HepG2 (cell line): ENCODE data around the gene MBD3. TPM values are rescaled to one million over a fixed set of nuclear protein-coding genes. Genes with fewer than 3 reads are reported as not detected.

Experiments
- ATM ChIP-seq: fragments of 450-650 bp; IDR thresholded peaks from 2 replicates; pipeline ENCODE4 v1.7.1; 2017; ENCODE audit warnings: mild to moderate bottlenecking, borderline replicate concordance
- ATRX ChIP-seq: sonication (generic); formaldehyde crosslinking; IDR thresholded peaks from 2 replicates; pipeline ENCODE4 v1.4.0; 2020; ENCODE audit warnings: missing genetic modification reagents, borderline replicate concordance
- CCAR2 ChIP-seq: fragments of 200-400 bp; formaldehyde crosslinking; optimal IDR thresholded peaks from 2 replicates; pipeline ENCODE3; 2018; ENCODE audit warnings: low read depth, mild to moderate bottlenecking, low read length, moderate library complexity
- ELF4 ChIP-seq: sonication (generic); formaldehyde crosslinking; IDR thresholded peaks from 2 replicates; pipeline ENCODE4 v1.5.0; 2020; ENCODE audit warnings: missing genetic modification reagents, mild to moderate bottlenecking, moderate library complexity, borderline replicate concordance
- FOXK1 ChIP-seq: sonication (generic); formaldehyde crosslinking; IDR thresholded peaks from 2 replicates; pipeline ENCODE4 v1.4.0; 2020; ENCODE audit warnings: low read depth, missing genetic modification reagents, borderline replicate concordance
- GATAD1 ChIP-seq: IDR thresholded peaks from 2 replicates; pipeline ENCODE4 v1.6.1; 2016; ENCODE audit warnings: missing genetic modification reagents, missing compliant biosample characterization
- JDP2 ChIP-seq: sonication (generic); formaldehyde crosslinking; IDR thresholded peaks from 2 replicates; pipeline ENCODE4 v1.8.1; 2022; ENCODE audit warnings: missing genetic modification reagents, borderline replicate concordance
- MED1 ChIP-seq: sonication (generic); formaldehyde crosslinking; IDR thresholded peaks from 2 replicates; pipeline ENCODE4 v1.4.0; 2020; ENCODE audit warnings: missing genetic modification reagents
- MXD4 ChIP-seq: IDR thresholded peaks from 2 replicates; pipeline ENCODE4 v1.6.1; 2016; ENCODE audit warnings: mild to moderate bottlenecking, missing biosample characterization, missing genetic modification reagents
- NFATC3 ChIP-seq: sonication (generic); formaldehyde crosslinking; IDR thresholded peaks from 2 replicates; pipeline ENCODE4 v1.5.1; 2020; ENCODE audit warnings: mild to moderate bottlenecking, missing genetic modification reagents
- NFKB2 ChIP-seq: sonication (generic); formaldehyde crosslinking; IDR thresholded peaks from 2 replicates; pipeline ENCODE4 v1.4.0; 2020; ENCODE audit warnings: missing genetic modification reagents, borderline replicate concordance
- PHF20 ChIP-seq: sonication (generic); formaldehyde crosslinking; IDR thresholded peaks from 2 replicates; pipeline ENCODE4 v1.5.0; 2020; ENCODE audit warnings: mild to moderate bottlenecking, missing genetic modification reagents
- POLR2G ChIP-seq: fragments of 200-400 bp; formaldehyde crosslinking; IDR thresholded peaks from 2 replicates; pipeline ENCODE4 v1.6.1; 2018; ENCODE audit warnings: mild to moderate bottlenecking, low read depth, low read length, moderate library complexity
- RARA ChIP-seq: IDR thresholded peaks from 2 replicates; pipeline ENCODE4 v1.6.1; 2016; ENCODE audit warnings: missing genetic modification reagents, missing compliant biosample characterization
- SKIL ChIP-seq: sonication (generic); formaldehyde crosslinking; IDR thresholded peaks from 2 replicates; pipeline ENCODE4 v1.8.0; 2022; ENCODE audit warnings: missing genetic modification reagents, mild to moderate bottlenecking, moderate library complexity, borderline replicate concordance
- SMC3 ChIP-seq: IDR thresholded peaks from 2 replicates; pipeline ENCODE4 v1.6.1; 2011; ENCODE audit warnings: low read length, improper control_type of control experiment
- STAT6 ChIP-seq: sonication (generic); formaldehyde crosslinking; IDR thresholded peaks from 2 replicates; pipeline ENCODE4 v1.4.0; 2020; ENCODE audit warnings: missing genetic modification reagents, mild to moderate bottlenecking, borderline replicate concordance
- TEF ChIP-seq: sonication (generic); formaldehyde crosslinking; IDR thresholded peaks from 2 replicates; pipeline ENCODE4 v1.5.0; 2020; ENCODE audit warnings: missing genetic modification reagents
- TP53 ChIP-seq: sonication (generic); formaldehyde crosslinking; conservative IDR thresholded peaks from 2 replicates; pipeline ENCODE4 v1.4.0; 2020; ENCODE audit warnings: missing genetic modification reagents
- ZBTB7A ChIP-seq: sonication (generic); formaldehyde crosslinking; IDR thresholded peaks from 2 replicates; pipeline ENCODE4 v1.8.0; 2022; ENCODE audit warnings: mild to moderate bottlenecking, missing genetic modification reagents
- ZFAT ChIP-seq: sonication (generic); formaldehyde crosslinking; conservative IDR thresholded peaks from 2 replicates; pipeline ENCODE4 v1.8.1; 2023; ENCODE audit warnings: missing genetic modification reagents, inconsistent platforms
- ZFP1 ChIP-seq: IDR thresholded peaks from 2 replicates; pipeline ENCODE4 v1.6.1; 2016
- ZIK1 ChIP-seq: sonication (generic); formaldehyde crosslinking; IDR thresholded peaks from 2 replicates; pipeline ENCODE4 v1.5.0; 2020; ENCODE audit warnings: mild to moderate bottlenecking, low read depth, missing genetic modification reagents, borderline replicate concordance
- ZNF101 ChIP-seq: sonication (generic); formaldehyde crosslinking; IDR thresholded peaks from 2 replicates; pipeline ENCODE4 v1.4.0; 2020; ENCODE audit warnings: mild to moderate bottlenecking, low read depth, missing genetic modification reagents, borderline replicate concordance
- ZNF124 ChIP-seq: sonication (generic); formaldehyde crosslinking; IDR thresholded peaks from 2 replicates; pipeline ENCODE4 v1.4.0; 2020; ENCODE audit warnings: missing genetic modification reagents
- ZNF460 ChIP-seq: sonication (generic); formaldehyde crosslinking; IDR thresholded peaks from 2 replicates; pipeline ENCODE4 v1.5.1; 2020; ENCODE audit warnings: missing genetic modification reagents, mild to moderate bottlenecking, borderline replicate concordance
- ZNF580 ChIP-seq: IDR thresholded peaks from 2 replicates; pipeline ENCODE4 v1.6.1; 2016; ENCODE audit warnings: low read depth, borderline replicate concordance
- ZNF768 ChIP-seq: sonication (generic); formaldehyde crosslinking; IDR thresholded peaks from 2 replicates; pipeline ENCODE4 v1.4.0; 2020; ENCODE audit warnings: missing genetic modification reagents
- polyA plus RNA-seq, 8 experiments: library from polyadenylated mRNA; depleted of rRNA in 3 of 8; stranded (reverse) in 7 of 8; unstranded in 1 of 8; fragments of >200 nt; fragmentation: Illumina TruSeq in 4 of 8; extraction: Trizol in 4 of 8; gene quantifications; 2 replicates each; pipeline versions ENCODE4 v1.2.1 to v1.2.3, GENCODE V29; 2011 to 2016; ENCODE audit warnings: low read depth in 4 of 8, missing spikeins in 1 of 8, mixed read lengths in 1 of 8; ENCODE audit not compliant: insufficient read depth in 1 of 8
- total RNA-seq, 5 experiments: library from RNA; depleted of rRNA; stranded (reverse); fragments of >200 nt; fragmentation: Illumina TruSeq; extraction: Trizol; gene quantifications; 2 replicates each; pipeline ENCODE4 v1.2.3, GENCODE V29; 2016; ENCODE audit warnings: low read depth in 1 of 5

MBD3 gene
- total and polyA plus RNA-seq, 2 of the 13 experiments (the other 11 are each of a cell fraction or from before 2014, with no cell fraction given): 21.2 to 76.9 TPM

- 0 out of 2 replicates have a peak, but pooled peaks have one; percentile 3 for TF ChIP-seq FOXK1 (CRISPR knock-in tag)
- no peak for TF ChIP-seq ZNF124 (CRISPR knock-in tag)
- TF ChIP-seq ELF4 (CRISPR knock-in tag): no peak
- TF ChIP-seq ZNF101 (CRISPR knock-in tag): no peak
- TF ChIP-seq ATM: no peak
- no peak for TF ChIP-seq ZIK1
- no peak for TF ChIP-seq SMC3
- no peak for TF ChIP-seq ZBTB7A (CRISPR knock-in tag)
- TF ChIP-seq ZNF580 (CRISPR knock-in tag): no peak
- TF ChIP-seq MXD4: no peak
- no peak for TF ChIP-seq NFKB2
- no peak for TF ChIP-seq ZFAT (CRISPR knock-in tag)
- TF ChIP-seq RARA (CRISPR knock-in tag): 0 out of 2 replicates have a peak, but pooled peaks have one; percentile 7
- TF ChIP-seq PHF20 (CRISPR knock-in tag): no peak
- no peak for TF ChIP-seq ZFP1 (CRISPR knock-in tag)
- peak; percentile 9; the same call in 1 of the 2 replicates for TF ChIP-seq MED1 (CRISPR knock-in tag)
- TF ChIP-seq GATAD1 (CRISPR knock-in tag): no peak
- TF ChIP-seq ZNF460 (CRISPR knock-in tag): no peak
- TF ChIP-seq JDP2 (CRISPR knock-in tag): no peak
- peak; percentile 84; the same call in 1 of the 2 replicates for TF ChIP-seq TP53
- no peak for TF ChIP-seq SKIL (CRISPR knock-in tag)
- no peak for TF ChIP-seq TEF (CRISPR knock-in tag)
- TF ChIP-seq ATRX (CRISPR knock-in tag): no peak
- TF ChIP-seq STAT6: no peak
- TF ChIP-seq ZNF768 (CRISPR knock-in tag): no peak
- TF ChIP-seq POLR2G: peak; percentile 47; the same call in 1 of the 2 replicates
- no peak for TF ChIP-seq NFATC3
- no peak for TF ChIP-seq CCAR2
Observed at GRCh38 chr19:1587872-1588271, 4.8 kb downstream of the MBD3 start (continued).
